Stomach (tissue), 9 donors: ENCODE data around the gene TACSTD2. TPM values are rescaled to one million over a fixed set of nuclear protein-coding genes. Genes with fewer than 3 reads are reported as not detected.

Source experiments
- DNase-seq, 2 donors: peaks; one replicate each; pipeline versions ENCODE4 v3.0.0 to v3.0.0-alpha.2; 2013 to 2019
- H3K27ac ChIP-seq, 5 donors: fragments of 200-600 bp in 4 of 5; sonication (generic) in 4 of 5; one replicate each; pipeline ENCODE4 v1.5.1; 2013 to 2019; ENCODE audit warnings: mild to moderate bottlenecking in 1 of 5, moderate library complexity in 1 of 5
- H3K27me3 ChIP-seq, 3 donors: fragments of 200-600 bp; sonication (generic); one replicate each; pipeline ENCODE4 v1.5.1; 2017 to 2019; ENCODE audit warnings: mixed run types in 1 of 3
- H3K36me3 ChIP-seq, 4 donors: fragments of 200-600 bp; sonication (generic); 1 replicate in 3 of 4; 2 replicates in 1 of 4; pipeline ENCODE4 v1.5.1; 2016 to 2019
- H3K4me1 ChIP-seq, 4 donors: fragments of 200-600 bp; sonication (generic); one replicate each; pipeline ENCODE4 v1.5.1; 2016 to 2019
- H3K4me3 ChIP-seq, 4 donors: fragments of 200-600 bp; sonication (generic) in 3 of 4; one replicate each; pipeline ENCODE4 v1.5.1; 2016 to 2019; ENCODE audit warnings: mild to moderate bottlenecking in 1 of 4
- H3K9me3 ChIP-seq, 4 donors: fragments of 200-600 bp; sonication (generic); one replicate each; pipeline ENCODE4 v1.5.1; 2016 to 2019
- EP300 ChIP-seq: sonication (generic); formaldehyde crosslinking; IDR thresholded peaks from one replicate; pipeline ENCODE4 v1.6.1; 2017; ENCODE audit warnings: antibody characterized with exemption
- POLR2A ChIP-seq, 4 donors: fragments of 450-650 bp; IDR thresholded peaks; one replicate each; pipeline ENCODE4 v1.6.1; 2016; ENCODE audit warnings: antibody characterized with exemption in 4 of 4, control low read depth in 2 of 4, mild to moderate bottlenecking in 1 of 4, moderate library complexity in 1 of 4
- POLR2AphosphoS5 ChIP-seq, 3 donors: sonication (generic); formaldehyde crosslinking; IDR thresholded peaks; one replicate each; pipeline ENCODE4 v1.6.1; 2016; ENCODE audit warnings: antibody characterized with exemption in 3 of 3
- WGBS, 5 donors: extraction: QIAGEN DNeasy Blood & Tissue Kit in 3 of 5; methylation state at CpG; one replicate each; pipeline versions ENCODE4 v1.1.5 to v1.1.7; 2013 to 2018; 5-methylcytosine and 5-hydroxymethylcytosine counted together
- intact Hi-C: fragments of 100-400 bp; cut with DNase I; formaldehyde crosslinking; loops from one replicate; pipeline ENCODE4 v1.15.1; 2023; ENCODE audit warnings: low total_unique reads
- polyA plus RNA-seq, 3 donors: library from polyadenylated mRNA; stranded (reverse); fragments of 200-250 nt; gene quantifications; one replicate each; pipeline ENCODE4 v1.2.3, GENCODE V29; 2013
- total RNA-seq, 5 donors: library from RNA; depleted of rRNA; stranded (reverse); fragments of >200 nt; gene quantifications; one replicate each; pipeline versions ENCODE4 v1.1.0 to v1.2.3, GENCODE V29; 2014 to 2016
- TF ChIP-seq, protein P1 (sequence below), 7 experiments: fragments of 450-650 bp in 4 of 7; fragments of 200-600 bp in 3 of 7; sonication (generic) in 3 of 7; IDR thresholded peaks; one replicate each; pipeline ENCODE4 v1.5.1; 2016 to 2019; ENCODE audit warnings: antibody characterized with exemption in 7 of 7, control low read depth in 2 of 7, mild to moderate bottlenecking in 1 of 7
- donor health status: healthy with polysubstance abuse.
- donor health status: Bipolar disorder and iron deficiency.
- donor health status: healthy.

Gene TACSTD2
- total and polyA plus RNA-seq, 8 donors = 5.2 to 369 (median 35.1) TPM; not detected in 2

GRCh38 chr1:58577654-58578030 lies 590 bp upstream of the TACSTD2 start:
- H3K9me3 ChIP-seq = no peaks in the 10 kb centered on the region
- TF ChIP-seq EP300 (no peak), POLR2A (IDR thresholded peaks at IDR 0.05) (no peak), POLR2AphosphoS5 (IDR thresholded peaks at IDR 0.05) (no peak)
- TF ChIP-seq, protein P1, sequence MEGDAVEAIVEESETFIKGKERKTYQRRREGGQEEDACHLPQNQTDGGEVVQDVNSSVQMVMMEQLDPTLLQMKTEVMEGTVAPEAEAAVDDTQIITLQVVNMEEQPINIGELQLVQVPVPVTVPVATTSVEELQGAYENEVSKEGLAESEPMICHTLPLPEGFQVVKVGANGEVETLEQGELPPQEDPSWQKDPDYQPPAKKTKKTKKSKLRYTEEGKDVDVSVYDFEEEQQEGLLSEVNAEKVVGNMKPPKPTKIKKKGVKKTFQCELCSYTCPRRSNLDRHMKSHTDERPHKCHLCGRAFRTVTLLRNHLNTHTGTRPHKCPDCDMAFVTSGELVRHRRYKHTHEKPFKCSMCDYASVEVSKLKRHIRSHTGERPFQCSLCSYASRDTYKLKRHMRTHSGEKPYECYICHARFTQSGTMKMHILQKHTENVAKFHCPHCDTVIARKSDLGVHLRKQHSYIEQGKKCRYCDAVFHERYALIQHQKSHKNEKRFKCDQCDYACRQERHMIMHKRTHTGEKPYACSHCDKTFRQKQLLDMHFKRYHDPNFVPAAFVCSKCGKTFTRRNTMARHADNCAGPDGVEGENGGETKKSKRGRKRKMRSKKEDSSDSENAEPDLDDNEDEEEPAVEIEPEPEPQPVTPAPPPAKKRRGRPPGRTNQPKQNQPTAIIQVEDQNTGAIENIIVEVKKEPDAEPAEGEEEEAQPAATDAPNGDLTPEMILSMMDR (IDR thresholded peaks at IDR 0.05) = no peak
- H3K27ac ChIP-seq = peak overlapping the region; percentile 71 to 86 (median 83)
- peaks cover 0 to 32% (median 16%) of the 10 kb centered on the region in 3 donors for H3K27me3 ChIP-seq
- peaks cover 12 to 53% (median 24%) of the 10 kb centered on the region in 4 donors for H3K4me1 ChIP-seq
- 8 to 21% (median 18%) methylated on average over 3 of the region's 3 CpGs for WGBS, 5 donors
- no peaks in the 10 kb centered on the region for H3K36me3 ChIP-seq
- DNase-seq = no peak
- H3K4me3 ChIP-seq = peak overlapping the region; percentile 41 to 58 (median 46)
- intact Hi-C loops = no loop called here

DNA sequence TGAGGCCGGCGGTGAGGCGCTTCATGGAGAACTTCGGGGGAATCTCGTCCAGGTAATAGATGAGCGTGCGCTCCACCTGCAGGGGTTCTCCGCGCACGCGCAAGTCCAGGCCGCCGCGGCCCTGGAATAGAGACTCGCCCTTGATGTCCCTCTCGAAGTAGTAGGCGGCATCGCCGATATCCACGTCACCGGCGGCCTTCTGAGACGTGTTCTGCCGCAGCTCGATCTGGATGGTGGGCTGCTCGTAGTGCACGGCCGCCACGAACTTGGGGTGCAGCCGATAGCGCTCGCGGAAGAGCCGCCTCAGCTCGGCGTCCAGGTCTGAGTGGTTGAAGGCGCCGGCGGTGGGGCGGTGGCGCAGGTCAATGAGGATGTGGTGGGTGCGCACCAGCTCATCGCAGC lies 726 bp downstream of the TACSTD2 start:
- Histone ChIP-seq H3K9me3 (no peaks in the 10 kb centered on the region), H3K27me3 (peaks cover 0 to 40% (median 16%) of the 10 kb centered on the region in 3 donors), H3K27ac (peak overlapping the region; percentile 71 to 86 (median 83)), H3K36me3 (no peaks in the 10 kb centered on the region), H3K4me1 (peaks cover 12 to 59% (median 24%) of the 10 kb centered on the region in 4 donors), H3K4me3 (peak overlapping the region; percentile 41 to 58 (median 46))
- intact Hi-C loops = no loop called here
- TF ChIP-seq, protein P1 (IDR thresholded peaks at IDR 0.05) = no peak
- TF ChIP-seq POLR2A (IDR thresholded peaks at IDR 0.05) (no peak), POLR2AphosphoS5 (IDR thresholded peaks at IDR 0.05) (no peak), EP300 (no peak)
- peak; percentile 44 to 77 for DNase-seq
- WGBS, 5 donors = 5 to 13% (median 5%) methylated on average over 29 to 43 of the region's 43 CpGs

DNA sequence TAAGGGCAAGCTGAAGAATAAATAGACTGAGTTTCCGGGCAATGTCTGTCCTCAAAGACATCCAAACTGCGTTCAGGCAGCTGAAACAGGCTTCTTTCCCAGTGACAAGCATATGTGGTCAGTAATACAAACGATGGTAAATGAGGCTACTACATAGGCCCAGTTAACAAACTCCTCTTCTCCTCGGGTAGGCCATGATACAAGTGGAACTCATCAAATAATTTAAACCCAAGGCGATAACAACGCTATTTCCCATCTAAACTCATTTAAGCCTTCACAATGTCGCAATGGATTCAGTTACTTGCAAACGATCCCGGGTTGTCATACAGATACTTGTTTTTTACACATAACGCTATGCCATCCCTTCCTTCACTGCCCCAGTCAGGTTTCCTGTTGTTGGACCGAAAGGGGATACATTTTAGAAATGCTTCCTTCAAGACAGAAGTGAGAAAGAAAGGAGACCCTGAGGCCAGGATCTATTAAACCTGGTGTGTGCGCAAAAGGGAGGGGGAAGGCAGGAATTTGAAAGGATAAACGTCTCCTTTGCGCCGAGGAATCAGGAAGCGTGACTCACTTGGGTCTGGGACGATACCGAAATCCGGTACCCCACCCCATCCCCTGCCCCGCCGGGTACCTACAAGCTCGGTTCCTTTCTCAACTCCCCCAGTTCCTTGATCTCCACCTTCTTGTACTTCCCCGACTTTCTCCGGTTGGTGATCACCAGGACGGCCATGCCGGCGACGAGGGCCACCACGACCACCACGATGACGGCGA lies 1.3 kb downstream of the TACSTD2 start:
- Histone ChIP-seq H3K27ac (peak overlapping the region; percentile 71 to 86 (median 83)), H3K9me3 (no peaks in the 10 kb centered on the region), H3K4me1 (peaks cover 12 to 59% (median 24%) of the 10 kb centered on the region in 4 donors), H3K4me3 (peak overlapping the region; percentile 41 to 58 (median 46)), H3K27me3 (peaks cover 0 to 46% (median 16%) of the 10 kb centered on the region in 3 donors), H3K36me3 (no peaks in the 10 kb centered on the region)
- TF ChIP-seq, protein P1 (IDR thresholded peaks at IDR 0.05) = no peak
- TF ChIP-seq EP300 = no peak
- TF ChIP-seq POLR2A (IDR thresholded peaks at IDR 0.05) = no peak
- TF ChIP-seq POLR2AphosphoS5 (IDR thresholded peaks at IDR 0.05) = no peak
- peak in 1 of 2 donors; percentile 51 for DNase-seq
- WGBS, 5 donors = 30 to 43% (median 33%) methylated on average over 32 of the region's 32 CpGs
- intact Hi-C loops = no loop called here

DNA sequence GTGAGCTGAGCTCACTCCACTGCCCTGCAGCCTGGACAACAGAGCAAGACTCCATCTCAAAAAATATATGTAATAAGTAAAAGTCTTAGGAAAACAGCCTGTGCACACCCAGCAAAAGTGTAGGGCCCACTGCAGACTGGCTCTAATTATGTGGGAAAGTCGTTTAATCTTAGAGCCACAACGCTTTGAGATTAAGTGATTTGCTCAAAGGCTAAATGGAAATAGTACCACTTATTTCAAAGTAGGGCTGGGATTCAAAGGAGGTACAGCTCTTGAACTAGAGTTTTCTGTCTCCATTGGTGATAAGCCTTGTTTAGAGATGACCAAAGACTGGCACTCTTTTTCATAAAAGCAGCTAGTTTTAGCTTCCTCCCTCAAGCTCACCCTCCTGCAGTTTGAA lies 2.2 kb downstream of the TACSTD2 start:
- no peaks in the 10 kb centered on the region for H3K36me3 ChIP-seq
- intact Hi-C loops = no loop called here
- 62 to 79% (median 78%) methylated on average over 2 of the region's 2 CpGs for WGBS, 5 donors

More for the DNA sequence above, 2.2 kb downstream of the TACSTD2 start:
- peaks cover 0 to 47% (median 16%) of the 10 kb centered on the region in 3 donors for H3K27me3 ChIP-seq
- TF ChIP-seq POLR2AphosphoS5 (IDR thresholded peaks at IDR 0.05) = no peak
- TF ChIP-seq EP300 = no peak
- TF ChIP-seq, protein P1 (IDR thresholded peaks at IDR 0.05) = no peak
- TF ChIP-seq POLR2A (IDR thresholded peaks at IDR 0.05) = no peak
- peak overlapping the region in 3 of 5 donors; percentile 48 to 83 (median 73) for H3K27ac ChIP-seq
- no peak overlapping the region for H3K4me3 ChIP-seq
- H3K9me3 ChIP-seq = no peaks in the 10 kb centered on the region
- DNase-seq = no peak
- H3K4me1 ChIP-seq = peaks cover 12 to 59% (median 24%) of the 10 kb centered on the region in 4 donors
